Nephron progenitor cell (in vitro differentiated cells): ENCODE data around the gene YIPF7.
A peak's percentile ranks its signal among the peaks of the same experiment; 100 is the strongest.

Experiments used
- DNase-seq: peaks from one replicate; pipeline ENCODE4 v3.0.0; 2021
- H3K27ac Mint-ChIP-seq: 2 replicates; pipeline ENCODE4 v1.8.0; 2021; ENCODE audit warnings: mild to moderate bottlenecking, moderate library complexity, mixed read lengths
- H3K27me3 Mint-ChIP-seq: 2 replicates; pipeline ENCODE4 v1.8.0; 2021; ENCODE audit warnings: mild to moderate bottlenecking, low read depth, mixed read lengths; ENCODE audit not compliant: poor library complexity
- H3K36me3 Mint-ChIP-seq: 2 replicates; pipeline ENCODE4 v1.8.0; 2021; ENCODE audit warnings: low read depth, mixed read lengths
- H3K4me1 Mint-ChIP-seq: 2 replicates; pipeline ENCODE4 v1.8.0; 2021; ENCODE audit warnings: mixed read lengths
- H3K4me3 Mint-ChIP-seq: 2 replicates; pipeline ENCODE4 v1.8.0; 2021; ENCODE audit warnings: mild to moderate bottlenecking, moderate library complexity, mixed read lengths
- H3K9me3 Mint-ChIP-seq: 2 replicates; pipeline ENCODE4 v1.8.0; 2021; ENCODE audit warnings: mild to moderate bottlenecking, moderate library complexity, mixed read lengths
- CTCF ChIP-seq: fragments of 200-600 bp; sonication (generic); IDR thresholded peaks from 2 replicates; pipeline ENCODE4 v1.5.0; 2021; ENCODE audit warnings: antibody characterized with exemption

YIPF7 gene

GRCh38 chr4:44616621-44617020 lies 34.8 kb downstream of the YIPF7 start:
- no peaks in the 10 kb centered on the region for H3K36me3 Mint-ChIP-seq

GRCh38 chr4:44583393-44583792 lies 68.0 kb downstream of the YIPF7 start:
- no peaks in the 10 kb centered on the region for H3K36me3 Mint-ChIP-seq
- peaks cover 7% of the 10 kb centered on the region for H3K9me3 Mint-ChIP-seq
- H3K4me1 Mint-ChIP-seq, result no peaks in the 10 kb centered on the region
- peak; percentile 1 for DNase-seq
- no peak overlapping the region for H3K27ac Mint-ChIP-seq
- H3K4me3 Mint-ChIP-seq, result no peak overlapping the region
- TF ChIP-seq CTCF, result no peak
- no peaks in the 10 kb centered on the region for H3K27me3 Mint-ChIP-seq

More at GRCh38 chr4:44616621-44617020, 34.8 kb downstream of the YIPF7 start:
- TF ChIP-seq CTCF, result no peak
- Mint-ChIP-seq H3K4me3 (no peak overlapping the region), H3K27me3 (peaks cover 2% of the 10 kb centered on the region), H3K4me1 (no peaks in the 10 kb centered on the region), H3K9me3 (no peaks in the 10 kb centered on the region), H3K27ac (no peak overlapping the region)
- no peak for DNase-seq

DNA sequence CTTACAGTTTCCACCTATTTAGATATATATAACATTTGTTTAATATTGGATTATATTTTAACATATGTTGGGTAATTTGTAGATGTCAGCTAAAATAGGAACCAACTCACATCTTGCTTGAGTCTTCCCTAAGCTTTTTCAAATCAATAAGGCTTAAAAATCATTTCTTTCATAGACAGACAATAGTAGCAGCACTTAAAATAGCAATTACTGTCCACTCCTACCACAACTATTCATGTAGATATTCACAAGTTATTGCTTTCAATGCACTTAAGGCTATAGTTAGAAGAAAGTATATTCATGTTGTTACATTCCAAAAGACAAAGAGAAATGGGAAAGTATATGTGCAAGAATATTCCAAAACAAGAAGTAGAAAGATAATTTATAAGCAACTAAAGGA lies 71.2 kb downstream of the YIPF7 start:
- no peaks in the 10 kb centered on the region for H3K27me3 Mint-ChIP-seq
- no peaks in the 10 kb centered on the region for H3K4me1 Mint-ChIP-seq
- H3K4me3 Mint-ChIP-seq, result no peak overlapping the region
- peaks cover 7% of the 10 kb centered on the region for H3K9me3 Mint-ChIP-seq
- no peak overlapping the region for H3K27ac Mint-ChIP-seq
- H3K36me3 Mint-ChIP-seq, result no peaks in the 10 kb centered on the region
- TF ChIP-seq CTCF, result no peak
- DNase-seq, result no peak

DNA sequence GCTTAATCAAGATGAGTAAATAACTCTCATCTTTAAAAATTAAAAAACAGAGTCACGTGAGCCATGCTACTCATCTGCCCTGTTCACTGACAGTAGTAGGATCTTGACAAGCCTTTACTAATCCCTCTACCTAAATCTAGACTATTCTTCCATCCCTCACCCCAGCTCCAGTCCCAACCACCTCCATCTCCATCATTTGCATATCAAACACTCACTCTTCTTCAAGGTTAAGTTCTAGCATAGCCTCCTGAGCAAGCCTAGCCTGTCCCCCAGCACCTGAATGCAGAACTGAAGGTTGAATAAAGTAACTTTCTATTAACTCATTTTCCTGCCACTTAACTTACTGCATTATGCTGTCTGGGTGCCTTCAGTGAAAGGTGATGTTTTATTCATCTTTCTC lies 72.5 kb downstream of the YIPF7 start:
- Mint-ChIP-seq H3K27me3 (no peaks in the 10 kb centered on the region), H3K4me3 (no peak overlapping the region), H3K36me3 (no peaks in the 10 kb centered on the region), H3K27ac (no peak overlapping the region), H3K9me3 (peaks cover 7% of the 10 kb centered on the region), H3K4me1 (no peaks in the 10 kb centered on the region)
- no peak for TF ChIP-seq CTCF
- DNase-seq, result no peak
